A375 (cell line): ENCODE results near the gene LARP1B. TPM values are rescaled to one million over a fixed set of nuclear protein-coding genes. Genes with fewer than 3 reads are reported as not detected.

ENCODE experiments used
- total RNA-seq: library from RNA; depleted of rRNA; stranded (reverse); fragments of >200 nt; shearing (Covaris generic); gene quantifications from 2 replicates; pipeline ENCODE4 v1.2.3, GENCODE V29; 2014; rRNA removed

Gene LARP1B
- 19.7 and 20.5 TPM in 2 replicates for total RNA-seq

DNA sequence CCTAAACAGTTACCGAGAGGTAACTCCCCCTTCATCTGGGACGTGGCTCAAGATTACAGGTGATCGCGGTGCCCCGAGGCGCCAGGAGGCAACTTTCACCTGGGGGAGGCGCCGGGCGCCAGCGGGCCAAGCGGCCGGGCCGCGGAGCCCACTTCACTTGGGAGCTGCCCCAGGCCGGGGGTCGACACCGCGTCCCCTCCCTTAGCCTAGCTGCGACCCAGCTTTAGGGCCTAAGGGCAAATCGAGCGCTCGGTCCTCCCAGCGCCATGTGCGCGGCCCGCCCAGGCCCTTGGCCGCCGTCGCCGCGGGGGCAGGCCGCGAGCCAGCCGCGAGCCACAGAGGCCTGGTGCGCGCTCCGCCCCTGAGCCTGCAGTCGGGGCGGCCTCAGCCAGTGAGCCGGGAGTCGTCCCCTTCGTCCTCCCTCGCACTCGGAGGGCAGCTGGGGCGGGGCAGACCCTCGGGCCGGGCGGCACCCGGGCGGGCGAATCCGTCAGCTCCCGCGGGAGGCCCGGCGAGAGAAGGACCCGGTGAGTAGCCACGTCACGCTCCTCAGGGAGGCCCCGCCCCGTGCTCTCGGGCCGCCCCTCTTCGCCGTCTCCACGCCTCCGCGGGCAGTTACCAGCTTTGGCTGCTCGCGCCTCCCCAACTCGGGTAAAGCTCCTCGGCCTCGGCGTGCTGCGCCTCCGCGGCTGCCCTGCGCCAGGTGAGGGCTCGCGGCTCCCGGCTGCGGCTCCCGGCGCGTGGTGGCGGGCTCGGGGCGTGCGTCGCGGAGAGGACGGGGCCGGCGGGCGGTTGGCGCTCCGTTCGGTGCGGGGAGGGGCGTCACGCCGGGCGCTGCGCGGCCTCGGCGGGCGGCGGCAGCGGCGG, at the start of gene LARP1B:
Gene LARP1B, plus strand, starts transcription at position 614 of the 867 bp plus-strand sequence. CDS start 13,640 bp downstream, outside the sequence.

Other genes with a start within 250 kb of the LARP1B start
- gene PLK4, start 180.4 kb upstream of the LARP1B start, total RNA-seq, result 40.0 and 45.1 TPM in 2 replicates
- gene MFSD8, start 96.1 kb upstream of the LARP1B start, total RNA-seq, result 8.3 and 9.0 TPM in 2 replicates
- gene ABHD18, start 95.9 kb upstream of the LARP1B start, total RNA-seq, result 2.1 and 3.8 TPM in 2 replicates
- 5.5 and 11.9 TPM in 2 replicates for gene PGRMC2, start 226.5 kb downstream of the LARP1B start, total RNA-seq